Subcutaneous adipose tissue (tissue), 4 donors: ENCODE measurements around the gene CRISP1. TPM values are rescaled to one million over a fixed set of nuclear protein-coding genes. Genes with fewer than 3 reads are reported as not detected.

Experiments used
- total RNA-seq, 4 donors: library from RNA; depleted of rRNA; stranded (reverse); fragments of >200 nt; gene quantifications; one replicate each; pipeline ENCODE4 v1.1.0, GENCODE V29; 2016
- TF ChIP-seq, protein P1 (sequence below): fragments of 450-650 bp; IDR thresholded peaks from one replicate; pipeline ENCODE4 v1.5.1; 2016; ENCODE audit warnings: low read depth, mild to moderate bottlenecking, control low read depth, antibody characterized with exemption, moderate library complexity

CRISP1 gene, protein sequence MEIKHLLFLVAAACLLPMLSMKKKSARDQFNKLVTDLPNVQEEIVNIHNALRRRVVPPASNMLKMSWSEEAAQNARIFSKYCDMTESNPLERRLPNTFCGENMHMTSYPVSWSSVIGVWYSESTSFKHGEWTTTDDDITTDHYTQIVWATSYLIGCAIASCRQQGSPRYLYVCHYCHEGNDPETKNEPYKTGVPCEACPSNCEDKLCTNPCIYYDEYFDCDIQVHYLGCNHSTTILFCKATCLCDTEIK
- not detected for total RNA-seq

DNA sequence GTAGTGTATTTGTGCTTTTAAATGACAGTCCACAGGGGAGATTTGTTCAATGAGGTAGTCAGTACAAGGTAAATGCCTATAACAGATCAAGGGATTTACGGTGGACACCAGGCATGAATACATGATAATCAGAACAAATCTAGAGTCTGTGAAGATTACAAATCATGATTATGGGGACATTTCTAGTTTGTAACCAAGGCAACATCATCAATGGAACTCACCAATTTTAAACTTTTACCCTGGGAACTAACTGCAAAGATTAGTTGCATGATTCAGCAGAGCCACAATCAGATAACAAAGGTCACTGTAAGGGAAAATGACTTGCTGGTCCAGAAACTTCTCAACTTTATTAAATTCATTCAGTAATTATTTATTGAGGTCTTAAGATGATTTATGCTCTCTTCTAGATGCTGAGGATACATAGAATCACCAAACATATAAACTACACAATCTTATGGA is at the start of gene CRISP1:
CRISP1 (minus strand) TSS at position 51 of the 459 bp plus-strand sequence. CDS start 9,135 bp downstream, outside the sequence.
- TF ChIP-seq, protein P1, sequence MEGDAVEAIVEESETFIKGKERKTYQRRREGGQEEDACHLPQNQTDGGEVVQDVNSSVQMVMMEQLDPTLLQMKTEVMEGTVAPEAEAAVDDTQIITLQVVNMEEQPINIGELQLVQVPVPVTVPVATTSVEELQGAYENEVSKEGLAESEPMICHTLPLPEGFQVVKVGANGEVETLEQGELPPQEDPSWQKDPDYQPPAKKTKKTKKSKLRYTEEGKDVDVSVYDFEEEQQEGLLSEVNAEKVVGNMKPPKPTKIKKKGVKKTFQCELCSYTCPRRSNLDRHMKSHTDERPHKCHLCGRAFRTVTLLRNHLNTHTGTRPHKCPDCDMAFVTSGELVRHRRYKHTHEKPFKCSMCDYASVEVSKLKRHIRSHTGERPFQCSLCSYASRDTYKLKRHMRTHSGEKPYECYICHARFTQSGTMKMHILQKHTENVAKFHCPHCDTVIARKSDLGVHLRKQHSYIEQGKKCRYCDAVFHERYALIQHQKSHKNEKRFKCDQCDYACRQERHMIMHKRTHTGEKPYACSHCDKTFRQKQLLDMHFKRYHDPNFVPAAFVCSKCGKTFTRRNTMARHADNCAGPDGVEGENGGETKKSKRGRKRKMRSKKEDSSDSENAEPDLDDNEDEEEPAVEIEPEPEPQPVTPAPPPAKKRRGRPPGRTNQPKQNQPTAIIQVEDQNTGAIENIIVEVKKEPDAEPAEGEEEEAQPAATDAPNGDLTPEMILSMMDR, result no peak

DNA sequence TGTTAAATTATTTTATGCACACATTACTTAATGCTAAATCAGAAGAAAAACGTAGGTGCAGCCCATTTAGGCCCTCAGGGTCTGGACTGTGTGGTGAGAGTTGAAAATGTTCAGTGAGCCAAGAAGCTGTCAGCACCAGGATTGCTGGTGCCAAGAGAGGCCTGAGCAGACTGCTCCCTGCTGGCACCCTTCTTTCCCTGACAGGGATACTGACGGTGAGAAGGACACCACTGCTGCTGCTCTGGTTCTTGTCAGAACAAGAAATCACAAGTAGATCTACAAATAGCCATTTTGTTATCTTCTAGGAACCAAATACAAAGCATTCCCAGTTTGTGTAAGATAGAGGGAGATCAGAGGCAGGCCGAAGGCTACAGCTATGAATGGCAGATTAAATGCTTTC is 48.7 kb upstream of the CRISP1 start:
- TF ChIP-seq, protein P1, result no peak

DNA sequence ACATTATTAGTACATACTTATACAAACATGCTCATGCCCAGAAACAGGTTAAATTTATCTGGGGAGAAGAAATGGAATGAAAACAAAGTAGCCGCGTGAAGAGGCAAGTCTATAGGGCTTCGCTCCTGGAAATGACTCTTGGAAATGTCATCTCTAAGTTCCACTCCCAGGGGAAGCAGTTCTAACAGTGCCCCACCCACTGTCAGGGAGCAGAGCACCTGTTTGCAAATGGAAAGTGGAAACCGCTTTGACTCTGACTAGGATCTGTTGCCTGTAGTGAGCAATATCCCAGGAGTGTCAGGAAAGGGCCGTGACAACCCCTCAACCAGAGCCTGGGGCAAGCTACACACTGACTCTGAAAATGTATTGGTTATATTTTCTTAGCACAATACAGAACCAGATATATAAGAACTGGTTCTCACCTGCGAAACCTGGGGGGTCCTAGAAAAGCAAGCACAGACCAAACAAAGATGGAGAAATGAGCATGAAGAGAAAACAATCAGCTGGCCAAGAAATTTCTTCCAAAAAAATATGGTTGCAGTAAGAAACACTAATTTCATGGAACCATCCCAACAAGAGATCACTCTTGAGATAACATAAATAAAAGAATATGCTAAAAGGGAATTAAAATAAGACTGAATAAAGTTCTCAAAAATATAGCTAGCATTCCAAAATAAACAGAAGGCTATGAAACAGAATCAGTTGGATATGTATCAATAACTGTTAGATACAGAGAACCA is 47.5 kb upstream of the CRISP1 start:
- TF ChIP-seq, protein P1, result no peak

DNA sequence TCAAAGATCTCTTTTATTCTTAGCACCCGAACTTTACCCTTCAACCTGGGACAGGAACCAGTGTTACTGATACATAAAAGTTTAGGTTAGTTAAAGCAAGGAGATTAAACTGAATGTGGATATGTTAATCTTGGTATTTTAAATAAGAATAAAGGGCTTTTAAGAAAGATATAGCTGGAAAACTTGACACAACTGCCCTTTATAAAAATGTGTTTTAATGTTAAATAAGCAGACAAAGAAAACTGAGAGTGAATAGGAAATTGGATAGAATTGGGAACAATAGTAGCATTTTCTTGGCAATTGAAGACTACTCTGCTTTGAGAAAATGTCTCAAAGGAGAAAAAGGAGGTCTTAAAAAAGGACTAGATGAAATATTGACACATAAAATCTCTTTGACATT is 45.9 kb upstream of the CRISP1 start:
- TF ChIP-seq, protein P1, result no peak

DNA sequence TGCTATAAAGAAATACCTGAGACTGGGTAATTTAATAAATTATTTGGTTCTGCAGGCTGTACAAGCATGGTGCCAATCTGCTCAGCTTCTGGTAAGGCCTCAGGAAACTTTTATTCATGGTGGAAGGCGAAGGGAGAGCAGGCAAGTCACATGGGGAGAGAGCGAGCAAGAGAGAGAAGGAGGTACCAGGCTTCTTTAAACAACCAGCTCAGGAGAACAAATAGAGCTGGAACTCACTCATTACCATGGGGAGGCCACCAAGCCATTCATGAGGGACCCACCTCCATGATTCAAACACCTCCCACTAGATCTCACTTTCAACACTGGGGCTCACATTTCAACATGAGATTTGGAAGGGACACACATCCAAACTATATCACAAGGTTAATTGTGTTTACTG is 44.9 kb upstream of the CRISP1 start:
- TF ChIP-seq, protein P1, result no peak

DNA sequence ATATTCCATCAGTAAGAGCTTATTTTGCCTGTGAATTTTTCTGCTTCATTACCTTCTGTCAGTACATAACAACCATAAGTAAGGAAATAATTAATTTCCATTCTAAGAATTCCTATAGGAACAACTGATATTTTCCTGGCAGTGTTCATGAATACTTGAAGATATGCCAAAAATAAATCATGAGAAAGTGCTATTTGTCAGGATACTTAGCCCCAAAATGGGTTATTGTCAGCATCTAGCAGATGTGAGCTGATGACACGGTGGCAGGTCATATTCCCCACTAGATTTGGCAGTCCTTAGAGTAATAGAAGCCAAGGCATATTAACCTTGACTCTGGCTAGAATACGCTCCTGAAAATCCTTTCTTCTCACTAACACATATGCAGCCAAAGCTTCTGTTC is 43.2 kb upstream of the CRISP1 start:
- TF ChIP-seq, protein P1, result no peak

DNA sequence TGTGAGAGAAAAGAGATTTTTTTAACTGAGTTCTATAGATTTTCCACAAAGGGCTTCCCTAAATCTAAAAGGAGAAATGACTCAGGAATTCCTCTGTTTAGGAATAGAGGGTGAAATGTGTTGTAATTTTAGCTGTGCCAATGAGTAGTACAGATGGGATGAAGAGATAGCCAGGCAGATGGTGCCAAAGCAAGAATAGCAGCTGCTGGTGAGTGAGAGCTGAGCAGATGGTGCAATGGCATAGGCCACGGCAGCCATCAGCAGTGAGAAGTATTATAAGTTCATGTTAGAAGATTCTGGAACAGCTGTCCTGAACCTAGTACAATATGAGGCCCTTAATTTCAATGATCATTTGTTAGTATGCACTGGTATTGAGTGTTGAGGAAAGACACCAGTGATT is 40.2 kb upstream of the CRISP1 start:
- TF ChIP-seq, protein P1, result no peak
